ENCODE data around the gene HCRTR2.

HCRTR2 gene

GRCh38 chr6:55304747-55305146 is 130.4 kb downstream of the HCRTR2 start:
- ChIA-PET POLR2A (ENCODE audit: low non-redundant PET) (no interaction called here), CTCF (no interaction called here)

GRCh38 chr6:55319961-55320695 is 145.8 kb downstream of the HCRTR2 start:
- ChIA-PET CTCF (interaction anchor here (0.7 kb wide), 1 partner anchor 14 kb away, joined by 3 read pairs; no protein-coding TSS in a partner anchor), POLR2A (ENCODE audit: low non-redundant PET) (no interaction called here)
- TF ChIP-seq CTCF (conservative IDR thresholded peaks at IDR 0.05; ENCODE audit: low read depth) = no peak
- no peak overlapping the region for H3K27ac ChIP-seq
- no peak for DNase-seq (ENCODE audit: low spot score)

More at GRCh38 chr6:55304747-55305146, 130.4 kb downstream of the HCRTR2 start:
- DNase-seq (ENCODE audit: low spot score) = no peak
- no peak overlapping the region for H3K27ac ChIP-seq
- no peak for TF ChIP-seq CTCF (conservative IDR thresholded peaks at IDR 0.05; ENCODE audit: low read depth)

GRCh38 chr6:55320696-55321086 is 146.4 kb downstream of the HCRTR2 start:
- CTCF ChIA-PET = no interaction called here
- no peak for DNase-seq (ENCODE audit: low spot score)

GRCh38 chr6:55327169-55327568 is 152.9 kb downstream of the HCRTR2 start, which contains the start of gene GFRAL:
GFRAL (plus strand) TSS chr6:55327469; CDS start chr6:55327555, 86 bp downstream.
- TF ChIP-seq CTCF (conservative IDR thresholded peaks at IDR 0.05; ENCODE audit: low read depth) = no peak
- CTCF ChIA-PET = interaction anchor here (0.7 kb wide), 1 partner anchor 925 kb away, joined by 3 read pairs; no protein-coding TSS in a partner anchor
- POLR2A ChIA-PET (ENCODE audit: low non-redundant PET) = no interaction called here
- DNase-seq (ENCODE audit: low spot score) = no peak
- no peak within 1 kb of the TSS for H3K27ac ChIP-seq

More at GRCh38 chr6:55320696-55321086, 146.4 kb downstream of the HCRTR2 start:
- no peak for TF ChIP-seq CTCF (conservative IDR thresholded peaks at IDR 0.05; ENCODE audit: low read depth)
- no peak overlapping the region for H3K27ac ChIP-seq
- POLR2A ChIA-PET (ENCODE audit: low non-redundant PET) = no interaction called here

Measured in RWPE1 (cell line).